Immature natural killer cell (primary cell): ENCODE data around the gene ANK3. TPM values are rescaled to one million over a fixed set of nuclear protein-coding genes. Genes with fewer than 3 reads are reported as not detected.

Experiments
- DNase-seq, 3 donors: peaks; one replicate each; pipeline ENCODE4 v3.0.0; 2022; ENCODE audit warnings: mixed read lengths in 1 of 3
- H3K27ac Mint-ChIP-seq, 6 donors: one replicate each; pipeline ENCODE4 v1.8.0; 2020; ENCODE audit warnings: mixed read lengths in 6 of 6, mild to moderate bottlenecking in 5 of 6, inconsistent platforms in 4 of 6, moderate library complexity in 3 of 6
- H3K27me3 Mint-ChIP-seq, 3 donors: one replicate each; pipeline ENCODE4 v1.8.0; 2020 to 2021; ENCODE audit warnings: low read depth in 3 of 3, mild to moderate bottlenecking in 3 of 3, mixed read lengths in 3 of 3, moderate library complexity in 3 of 3, inconsistent platforms in 1 of 3
- H3K36me3 Mint-ChIP-seq, 3 donors: one replicate each; pipeline ENCODE4 v1.8.0; 2020; ENCODE audit warnings: mixed read lengths in 3 of 3, inconsistent platforms in 2 of 3, mild to moderate bottlenecking in 2 of 3
- H3K4me1 Mint-ChIP-seq, 2 donors: one replicate each; pipeline ENCODE4 v1.8.0; 2020; ENCODE audit warnings: inconsistent platforms in 2 of 2, mild to moderate bottlenecking in 2 of 2, mixed read lengths in 2 of 2, moderate library complexity in 1 of 2
- H3K4me3 Mint-ChIP-seq, 5 donors: one replicate each; pipeline ENCODE4 v1.8.0; 2020; ENCODE audit warnings: mild to moderate bottlenecking in 5 of 5, mixed read lengths in 5 of 5, inconsistent platforms in 3 of 5, moderate library complexity in 3 of 5
- H3K9me3 Mint-ChIP-seq, 6 donors: one replicate each; pipeline ENCODE4 v1.8.0; 2020; ENCODE audit warnings: mild to moderate bottlenecking in 6 of 6, mixed read lengths in 6 of 6, inconsistent platforms in 4 of 6, moderate library complexity in 3 of 6
- polyA plus RNA-seq, 3 donors: library from polyadenylated mRNA; unstranded; fragments of 300-500 nt; fragmentation: Illumina TruSeq; gene quantifications; one replicate each; pipeline ENCODE4 v1.2.3, GENCODE V29; 2021

ANK3 gene
- polyA plus RNA-seq, 3 donors from 2014 or later: 2.1 to 2.4 TPM; not detected in 1

DNA sequence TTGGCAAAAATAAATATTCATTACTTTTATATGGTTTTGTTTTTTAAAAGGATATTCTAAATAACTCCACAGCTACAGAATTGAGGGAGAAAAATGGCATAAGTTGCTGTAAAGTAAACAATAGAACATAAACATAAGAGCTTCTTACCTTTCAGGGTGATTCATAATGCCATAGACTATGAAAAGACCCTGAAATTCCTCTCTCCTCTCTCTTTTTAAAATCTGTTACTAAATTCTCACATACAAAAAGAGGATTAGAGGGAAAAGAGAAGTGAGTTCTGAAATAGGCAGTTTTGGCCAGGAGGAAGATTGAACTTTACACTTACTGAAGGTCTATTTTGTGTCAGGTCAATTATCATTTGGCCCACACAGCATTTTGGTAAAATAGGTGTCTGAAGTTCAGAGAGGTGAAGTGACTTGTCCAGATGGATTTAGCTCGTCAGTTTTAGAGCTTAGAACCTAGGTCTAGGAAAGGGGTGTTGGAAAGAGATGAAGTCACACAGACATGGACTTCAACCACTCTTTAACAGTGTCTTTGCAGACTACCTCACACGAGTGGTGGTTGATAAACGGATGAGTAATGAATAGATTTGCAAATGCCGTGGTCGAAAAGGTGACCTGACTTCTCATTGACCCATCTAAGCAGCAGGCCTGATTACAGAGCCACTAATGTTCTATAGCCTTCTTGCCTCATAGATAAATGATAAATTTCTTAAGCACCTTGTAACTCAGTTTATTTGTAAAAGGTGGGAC, 292.7 kb downstream of the ANK3 start:
- Mint-ChIP-seq H3K36me3 (no peaks in the 10 kb centered on the region), H3K9me3 (no peaks in the 10 kb centered on the region), H3K4me1 (no peaks in the 10 kb centered on the region), H3K27me3 (peaks cover 0 to 2% (median 1%) of the 10 kb centered on the region in 3 donors), H3K27ac (no peak overlapping the region), H3K4me3 (no peak overlapping the region)
- no peak for DNase-seq

DNA sequence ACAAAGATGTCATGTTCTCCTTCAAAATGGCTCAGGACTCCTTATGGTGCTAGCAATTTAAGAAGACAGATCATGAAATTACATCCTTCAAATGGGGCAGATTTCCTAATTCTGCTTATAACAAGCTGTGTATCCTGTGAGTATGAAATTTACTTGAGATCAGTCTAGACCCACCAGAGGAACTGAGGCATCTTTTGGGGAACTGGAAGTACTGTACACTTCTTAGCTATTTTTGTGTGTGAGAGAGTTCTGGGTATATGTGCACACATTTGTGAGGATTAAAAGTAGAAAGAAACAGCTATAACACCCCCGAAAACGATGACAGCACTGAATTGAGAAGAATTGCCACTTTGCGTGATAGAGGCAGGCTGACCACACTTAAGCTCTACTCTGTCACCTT, 296.4 kb downstream of the ANK3 start:
- H3K36me3 Mint-ChIP-seq: no peaks in the 10 kb centered on the region
- peaks cover 0 to 2% (median 2%) of the 10 kb centered on the region in 3 donors for H3K27me3 Mint-ChIP-seq
- H3K4me3 Mint-ChIP-seq: no peak overlapping the region
- no peak for DNase-seq
- no peaks in the 10 kb centered on the region for H3K4me1 Mint-ChIP-seq
- no peak overlapping the region for H3K27ac Mint-ChIP-seq
- H3K9me3 Mint-ChIP-seq: no peaks in the 10 kb centered on the region

DNA sequence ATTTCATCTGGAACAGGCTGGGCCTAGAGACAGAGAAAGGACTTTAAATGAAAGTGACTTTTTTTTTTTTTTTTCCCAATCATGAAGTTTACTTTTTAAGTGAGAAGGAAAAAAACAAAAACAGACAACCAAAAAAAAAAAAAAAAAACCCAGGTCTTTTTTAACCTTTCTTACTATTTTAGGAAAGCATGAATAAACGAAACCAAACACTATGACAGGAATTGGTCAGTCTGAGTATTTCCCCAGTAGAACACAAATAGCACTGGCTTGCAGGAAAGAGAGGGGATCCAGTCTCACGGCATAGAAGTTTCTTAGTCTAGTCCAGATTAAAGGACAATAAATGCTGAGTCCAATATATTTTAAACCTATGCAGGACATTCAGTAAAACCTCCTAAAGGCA, 302.8 kb downstream of the ANK3 start:
- Mint-ChIP-seq H3K4me1 (no peaks in the 10 kb centered on the region), H3K9me3 (peaks cover 0 to 2% (median 0%) of the 10 kb centered on the region in 6 donors), H3K4me3 (no peak overlapping the region), H3K27ac (no peak overlapping the region), H3K27me3 (peaks cover 0 to 4% (median 2%) of the 10 kb centered on the region in 3 donors), H3K36me3 (peaks cover 0 to 3% (median 0%) of the 10 kb centered on the region in 3 donors)
- no peak for DNase-seq

DNA sequence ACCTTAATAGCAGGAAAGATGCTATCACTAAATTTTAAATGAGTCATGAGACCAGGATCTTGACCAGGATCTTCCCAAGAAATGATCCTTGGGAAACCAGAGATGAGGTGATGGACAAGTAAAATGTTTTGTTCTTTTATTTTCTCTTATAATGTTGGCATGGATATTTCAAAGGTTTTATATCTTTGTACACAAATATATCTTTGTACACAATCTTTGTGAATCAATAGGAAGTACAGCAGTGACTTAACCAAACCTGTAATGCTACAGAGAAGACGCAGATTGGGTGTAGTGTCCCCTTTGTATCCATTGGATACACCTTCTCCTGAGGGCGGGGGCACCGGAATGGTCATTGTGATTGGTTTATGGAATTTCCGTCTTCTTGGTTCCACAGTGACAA, 303.3 kb downstream of the ANK3 start:
- Mint-ChIP-seq H3K27ac (no peak overlapping the region), H3K9me3 (peaks cover 0 to 2% (median 0%) of the 10 kb centered on the region in 6 donors), H3K36me3 (peaks cover 0 to 3% (median 0%) of the 10 kb centered on the region in 3 donors), H3K27me3 (peaks cover 0 to 4% (median under 1%) of the 10 kb centered on the region in 3 donors), H3K4me1 (no peaks in the 10 kb centered on the region), H3K4me3 (no peak overlapping the region)
- DNase-seq: no peak

DNA sequence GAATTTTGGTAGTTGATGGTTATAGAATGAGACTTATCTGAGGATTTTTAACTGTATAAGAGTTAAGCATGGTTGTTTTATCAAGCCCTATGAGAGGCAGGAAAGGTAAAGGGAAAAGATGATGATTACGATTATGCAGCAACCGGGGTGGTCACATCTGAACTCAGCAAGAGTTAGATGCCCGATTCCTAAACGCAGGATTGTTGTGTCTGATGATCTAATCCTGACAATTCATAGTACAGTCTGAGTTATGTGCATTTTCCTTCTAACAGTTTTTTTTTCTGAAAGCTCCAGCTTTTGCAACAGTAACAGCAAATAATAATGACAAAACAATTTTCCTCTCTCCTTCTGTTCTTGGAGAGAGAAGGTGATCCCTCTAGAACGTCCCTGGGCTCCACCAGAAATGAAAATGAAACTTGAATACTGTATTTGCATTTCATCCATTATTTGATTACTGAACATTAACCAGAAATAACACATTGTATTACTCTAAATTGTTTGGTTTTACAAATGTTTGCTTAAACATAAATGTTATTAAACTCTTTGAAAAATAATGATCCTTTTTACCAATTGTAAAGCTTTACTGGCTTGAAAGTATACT, 306.8 kb downstream of the ANK3 start:
- peaks cover 0 to 6% (median 0%) of the 10 kb centered on the region in 3 donors for H3K36me3 Mint-ChIP-seq
- peak overlapping the region in 1 of 5 donors; percentile 8 for H3K4me3 Mint-ChIP-seq
- no peak overlapping the region for H3K27ac Mint-ChIP-seq

DNA sequence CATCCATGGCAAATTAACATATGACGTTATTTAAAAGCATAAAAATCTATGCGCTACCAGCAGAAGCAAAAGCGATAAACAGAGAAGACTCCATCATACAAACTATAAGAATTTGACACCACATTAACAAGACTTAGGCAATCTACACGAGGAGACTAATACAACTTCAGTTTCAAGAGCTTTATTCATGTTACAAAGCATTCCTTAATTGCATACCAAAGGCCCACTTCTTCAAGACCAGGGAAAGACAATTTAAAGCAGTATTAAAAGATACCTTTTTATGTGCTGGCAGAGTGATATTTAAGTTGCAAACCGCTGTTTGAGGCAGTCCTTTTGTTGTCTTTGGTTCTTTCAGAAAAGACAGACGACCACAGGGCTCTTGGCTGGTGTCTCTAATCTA, 307.3 kb downstream of the ANK3 start:
- no peak for DNase-seq
- Mint-ChIP-seq H3K4me1 (no peaks in the 10 kb centered on the region), H3K9me3 (peaks cover 0 to 2% (median 0%) of the 10 kb centered on the region in 6 donors), H3K27me3 (peaks cover 2 to 3% (median 2%) of the 10 kb centered on the region in 3 donors), H3K27ac (no peak overlapping the region), H3K36me3 (peaks cover 0 to 6% (median 0%) of the 10 kb centered on the region in 3 donors), H3K4me3 (peak overlapping the region in 1 of 5 donors; percentile 8)

More for the DNA sequence above, 306.8 kb downstream of the ANK3 start:
- peaks cover 2 to 3% (median 2%) of the 10 kb centered on the region in 3 donors for H3K27me3 Mint-ChIP-seq
- DNase-seq: no peak
- no peaks in the 10 kb centered on the region for H3K4me1 Mint-ChIP-seq
- peaks cover 0 to 2% (median 0%) of the 10 kb centered on the region in 6 donors for H3K9me3 Mint-ChIP-seq

DNA sequence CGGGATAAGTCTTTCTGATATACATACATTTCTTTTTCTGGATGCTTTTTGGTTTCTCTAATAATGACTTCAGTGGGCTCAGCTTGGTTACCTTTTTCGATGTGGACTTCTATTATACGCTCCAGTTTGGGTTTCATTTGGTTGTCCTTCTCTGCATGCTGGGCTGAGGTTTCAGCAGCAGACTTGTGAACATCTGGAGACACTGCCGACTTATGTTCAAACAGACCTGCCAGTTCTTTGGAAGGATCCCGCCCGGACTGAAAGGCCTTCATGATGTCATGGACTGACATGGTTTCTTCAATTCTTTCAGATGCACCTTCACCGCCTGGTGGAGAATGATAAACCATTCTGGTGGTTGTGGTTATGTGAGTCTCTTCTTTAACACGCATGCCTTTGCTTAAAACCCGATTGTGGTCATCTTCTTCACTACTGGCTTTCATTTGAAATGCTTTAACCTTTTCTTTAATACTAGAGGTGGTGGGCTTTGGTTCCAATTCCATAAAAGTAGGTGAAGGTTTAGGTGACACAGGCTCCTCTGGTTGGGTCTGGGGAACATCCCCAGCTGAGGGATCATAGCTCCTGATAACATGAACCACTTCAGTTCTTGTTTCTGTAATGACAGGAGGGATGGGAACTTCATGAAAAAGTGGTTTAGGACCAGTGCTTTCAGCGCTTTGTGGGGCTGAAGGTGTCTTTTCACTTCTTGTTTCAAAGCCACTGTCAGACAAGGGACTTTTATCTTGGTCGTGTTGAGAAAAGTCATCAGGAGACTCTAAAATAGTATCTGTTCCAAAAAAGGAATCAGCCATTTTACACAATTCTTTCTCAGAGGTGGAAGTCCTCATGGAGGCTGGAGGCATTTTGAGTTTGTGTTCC, 315.7 kb downstream of the ANK3 start:
- peaks cover 0 to 8% (median 6%) of the 10 kb centered on the region in 3 donors for H3K36me3 Mint-ChIP-seq
- no peak overlapping the region for H3K4me3 Mint-ChIP-seq
- peaks cover 0 to 5% (median 3%) of the 10 kb centered on the region in 3 donors for H3K27me3 Mint-ChIP-seq
- H3K4me1 Mint-ChIP-seq: no peaks in the 10 kb centered on the region
- H3K27ac Mint-ChIP-seq: no peak overlapping the region
- DNase-seq: no peak
- no peaks in the 10 kb centered on the region for H3K9me3 Mint-ChIP-seq

DNA sequence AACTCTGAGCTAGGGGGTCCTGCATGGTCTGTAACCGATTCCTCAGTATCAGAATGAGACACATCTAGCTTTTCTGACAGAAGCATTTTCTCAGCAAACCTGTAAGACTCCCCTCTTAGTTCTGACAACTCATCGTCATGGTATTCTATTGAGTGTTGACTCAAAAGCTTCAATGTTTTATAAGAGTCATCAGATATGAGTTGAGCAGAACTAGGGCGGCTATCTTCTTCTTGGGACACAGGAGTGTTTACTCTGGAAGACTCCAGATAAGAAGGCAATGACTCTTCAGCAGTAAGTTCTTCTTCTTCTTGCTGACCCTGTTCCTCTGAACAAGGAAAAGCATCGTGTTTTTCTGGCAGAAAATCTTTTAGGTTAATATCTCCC, 316.3 kb downstream of the ANK3 start:
- H3K4me3 Mint-ChIP-seq: no peak overlapping the region
- peaks cover 0 to 3% (median 2%) of the 10 kb centered on the region in 3 donors for H3K27me3 Mint-ChIP-seq
- no peaks in the 10 kb centered on the region for H3K4me1 Mint-ChIP-seq
- no peaks in the 10 kb centered on the region for H3K9me3 Mint-ChIP-seq
- DNase-seq: no peak
- peaks cover 0 to 8% (median 6%) of the 10 kb centered on the region in 3 donors for H3K36me3 Mint-ChIP-seq
- H3K27ac Mint-ChIP-seq: no peak overlapping the region

DNA sequence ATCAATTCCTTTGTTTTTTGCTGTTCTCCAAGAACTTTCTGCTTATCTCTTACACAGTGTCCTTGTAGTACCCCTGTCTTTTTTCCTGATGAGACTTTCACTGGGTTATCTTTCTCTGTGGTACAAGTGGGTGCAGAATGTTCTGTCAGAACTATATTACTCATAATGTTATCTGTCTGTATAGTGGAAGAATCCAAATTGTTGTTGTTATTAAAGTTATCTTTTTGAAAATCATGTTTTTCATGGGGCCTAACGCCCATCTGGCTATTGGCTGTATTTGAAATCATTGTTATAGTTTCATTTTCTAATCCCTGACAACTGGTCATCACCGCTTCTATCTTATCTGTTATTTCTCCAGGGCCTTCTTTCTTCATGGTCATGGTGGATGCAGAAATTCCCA, 320.4 kb downstream of the ANK3 start:
- no peaks in the 10 kb centered on the region for H3K36me3 Mint-ChIP-seq
- no peak for DNase-seq
- no peaks in the 10 kb centered on the region for H3K4me1 Mint-ChIP-seq
- H3K4me3 Mint-ChIP-seq: no peak overlapping the region
- no peak overlapping the region for H3K27ac Mint-ChIP-seq
- H3K27me3 Mint-ChIP-seq: peaks cover 0 to 2% (median 1%) of the 10 kb centered on the region in 3 donors
- no peaks in the 10 kb centered on the region for H3K9me3 Mint-ChIP-seq

DNA sequence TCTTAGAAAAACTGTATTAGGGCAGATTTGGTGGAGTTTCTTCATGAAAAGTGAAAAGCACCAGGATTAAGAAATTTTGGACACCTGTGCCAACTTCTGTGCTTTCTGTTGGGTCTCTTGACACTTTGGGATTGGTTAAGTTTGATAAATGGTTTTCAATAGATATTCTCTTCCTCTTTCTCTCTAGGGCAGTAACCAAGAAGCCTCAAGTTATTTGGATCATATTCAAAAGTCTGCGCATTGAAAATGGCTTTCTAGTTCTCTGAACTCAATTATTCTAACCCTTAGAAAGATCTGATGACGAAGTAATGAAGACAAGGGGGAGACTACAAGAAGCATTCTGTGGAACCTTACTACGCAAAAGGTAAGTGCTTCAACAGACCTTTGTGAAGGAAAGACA, 339.3 kb downstream of the ANK3 start:
- H3K27ac Mint-ChIP-seq: no peak overlapping the region
- H3K36me3 Mint-ChIP-seq: peaks cover 0 to 3% (median 0%) of the 10 kb centered on the region in 3 donors
- H3K4me3 Mint-ChIP-seq: no peak overlapping the region
- no peak for DNase-seq
- peaks cover 0 to 2% (median 2%) of the 10 kb centered on the region in 3 donors for H3K27me3 Mint-ChIP-seq
- no peaks in the 10 kb centered on the region for H3K4me1 Mint-ChIP-seq
- H3K9me3 Mint-ChIP-seq: no peaks in the 10 kb centered on the region

DNA sequence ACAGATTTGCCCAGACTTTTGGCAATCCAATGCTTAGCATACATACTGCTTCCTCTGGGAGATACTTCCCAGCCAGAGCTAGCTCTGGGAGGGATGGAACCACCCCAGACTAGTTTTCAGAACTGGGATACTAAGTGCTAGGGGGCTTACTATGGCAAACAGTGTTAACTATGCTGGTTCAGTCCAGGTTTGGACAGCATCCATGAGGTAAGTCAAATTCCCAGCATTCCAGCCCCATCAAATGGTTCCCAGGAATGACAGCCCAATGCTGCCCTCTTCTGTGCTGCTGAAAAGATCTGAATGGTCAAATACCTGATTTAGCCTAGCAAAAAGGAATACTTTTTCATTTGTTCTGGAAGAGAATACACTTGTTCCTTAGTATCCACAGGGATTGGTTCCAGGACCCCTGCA, 341.6 kb downstream of the ANK3 start:
- Mint-ChIP-seq H3K9me3 (no peaks in the 10 kb centered on the region), H3K4me1 (no peaks in the 10 kb centered on the region), H3K36me3 (peaks cover 0 to 2% (median 0%) of the 10 kb centered on the region in 3 donors), H3K27ac (no peak overlapping the region), H3K4me3 (no peak overlapping the region), H3K27me3 (peaks cover 0 to 2% (median 2%) of the 10 kb centered on the region in 3 donors)
- no peak for DNase-seq

DNA sequence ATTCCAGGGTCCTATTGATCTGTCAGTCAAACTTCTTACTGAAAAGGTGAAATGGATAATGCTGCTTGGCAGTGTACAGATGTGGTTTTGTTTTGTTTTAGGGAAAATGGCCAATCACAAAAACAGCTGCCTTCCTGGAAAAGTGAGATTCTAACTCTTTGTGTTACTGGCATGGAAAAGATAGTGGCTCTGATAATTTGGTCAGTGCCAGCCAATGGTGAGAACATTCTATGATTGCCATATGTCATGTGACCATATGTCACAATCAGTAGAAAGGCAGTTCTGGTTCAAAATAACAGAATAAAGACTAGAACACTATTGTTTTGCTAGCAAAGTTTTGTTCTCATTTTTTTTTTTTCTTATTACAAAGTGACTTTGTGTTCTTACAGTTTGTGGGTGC, 344.1 kb downstream of the ANK3 start:
- H3K27ac Mint-ChIP-seq: no peak overlapping the region

DNA sequence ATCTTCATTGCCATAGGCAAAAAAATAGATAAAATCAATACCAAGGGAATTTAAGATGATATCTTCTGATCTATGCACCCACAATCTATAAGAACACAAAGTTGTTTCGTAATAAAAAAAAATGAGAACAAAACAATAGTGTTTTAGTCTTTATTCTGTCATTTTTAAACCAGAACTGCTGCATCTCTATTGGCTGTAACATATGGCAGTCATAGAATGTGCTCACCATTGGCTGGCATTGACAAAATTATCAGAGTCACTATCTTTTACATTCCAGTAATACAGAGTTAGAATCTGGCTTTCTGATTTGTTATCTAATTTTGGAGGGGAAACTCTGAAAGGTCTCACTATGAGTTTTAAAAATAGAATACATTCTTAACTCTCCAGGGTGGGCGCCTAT, 344.7 kb downstream of the ANK3 start:
- no peak for DNase-seq
- Mint-ChIP-seq H3K27me3 (peaks cover 0 to 2% (median 0%) of the 10 kb centered on the region in 3 donors), H3K9me3 (no peaks in the 10 kb centered on the region), H3K4me3 (no peak overlapping the region), H3K36me3 (no peaks in the 10 kb centered on the region), H3K27ac (no peak overlapping the region), H3K4me1 (no peaks in the 10 kb centered on the region)

More for the DNA sequence above, 344.1 kb downstream of the ANK3 start:
- no peak overlapping the region for H3K4me3 Mint-ChIP-seq
- H3K36me3 Mint-ChIP-seq: no peaks in the 10 kb centered on the region
- DNase-seq: no peak
- H3K27me3 Mint-ChIP-seq: peaks cover 0 to 2% (median 0%) of the 10 kb centered on the region in 3 donors
- H3K4me1 Mint-ChIP-seq: no peaks in the 10 kb centered on the region
- H3K9me3 Mint-ChIP-seq: no peaks in the 10 kb centered on the region

DNA sequence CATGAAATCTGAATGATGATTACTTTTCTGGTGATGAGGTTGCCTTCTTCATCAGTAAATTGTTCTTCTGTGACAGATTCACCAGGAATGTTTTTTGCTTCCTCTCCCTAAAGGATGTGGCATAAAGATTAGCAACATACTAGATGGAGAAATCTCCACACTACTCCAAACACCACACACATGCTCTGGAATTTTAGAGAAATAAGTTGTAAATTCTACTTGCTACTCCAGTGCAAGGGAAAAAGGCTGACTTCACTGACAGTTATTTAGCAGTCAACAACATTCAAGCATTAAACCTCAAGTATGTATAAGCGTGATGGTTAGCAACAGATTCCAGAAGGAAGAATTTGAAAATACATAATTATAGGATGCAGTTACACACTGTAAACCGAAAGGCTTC, 345.4 kb downstream of the ANK3 start:
- no peak overlapping the region for H3K27ac Mint-ChIP-seq
- no peaks in the 10 kb centered on the region for H3K27me3 Mint-ChIP-seq

More for the DNA sequence above, 345.4 kb downstream of the ANK3 start:
- Mint-ChIP-seq H3K36me3 (no peaks in the 10 kb centered on the region), H3K4me1 (no peaks in the 10 kb centered on the region), H3K9me3 (no peaks in the 10 kb centered on the region), H3K4me3 (no peak overlapping the region)
- DNase-seq: no peak
